ENCODE measurements around the gene RUNX2.

- TF ChIP-seq, protein P1, sequence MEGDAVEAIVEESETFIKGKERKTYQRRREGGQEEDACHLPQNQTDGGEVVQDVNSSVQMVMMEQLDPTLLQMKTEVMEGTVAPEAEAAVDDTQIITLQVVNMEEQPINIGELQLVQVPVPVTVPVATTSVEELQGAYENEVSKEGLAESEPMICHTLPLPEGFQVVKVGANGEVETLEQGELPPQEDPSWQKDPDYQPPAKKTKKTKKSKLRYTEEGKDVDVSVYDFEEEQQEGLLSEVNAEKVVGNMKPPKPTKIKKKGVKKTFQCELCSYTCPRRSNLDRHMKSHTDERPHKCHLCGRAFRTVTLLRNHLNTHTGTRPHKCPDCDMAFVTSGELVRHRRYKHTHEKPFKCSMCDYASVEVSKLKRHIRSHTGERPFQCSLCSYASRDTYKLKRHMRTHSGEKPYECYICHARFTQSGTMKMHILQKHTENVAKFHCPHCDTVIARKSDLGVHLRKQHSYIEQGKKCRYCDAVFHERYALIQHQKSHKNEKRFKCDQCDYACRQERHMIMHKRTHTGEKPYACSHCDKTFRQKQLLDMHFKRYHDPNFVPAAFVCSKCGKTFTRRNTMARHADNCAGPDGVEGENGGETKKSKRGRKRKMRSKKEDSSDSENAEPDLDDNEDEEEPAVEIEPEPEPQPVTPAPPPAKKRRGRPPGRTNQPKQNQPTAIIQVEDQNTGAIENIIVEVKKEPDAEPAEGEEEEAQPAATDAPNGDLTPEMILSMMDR (IDR thresholded peaks at IDR 0.05; ENCODE audit: low read depth, low read length), result no peak
- TF ChIP-seq POLR2A (IDR thresholded peaks at IDR 0.05; ENCODE audit: extremely low read depth, insufficient read length) (no peak), MYC (IDR thresholded peaks at IDR 0.05; ENCODE audit: low read depth, low read length) (no peak)
Measured at GRCh38 chr6:45668705-45669104, 340.6 kb downstream of the RUNX2 start.

Measured in NB4 (cell line).